Measurements from ENCODE around the gene HES5.

HES5 gene

GRCh38 chr1:2564815-2565374 is 34.8 kb upstream of the HES5 start:
- TF ChIP-seq CTCF (IDR thresholded peaks at IDR 0.05; ENCODE audit: low read depth, low read length, missing control alignments) = no peak
- in situ Hi-C loops (cut with HindIII; ENCODE audit: low sequenced_read_pairs) = loop anchor here (10.0 kb wide), 2 partner anchors 140 to 860 kb away; no protein-coding TSS in a partner anchor

GRCh38 chr1:2564006-2564814 is 34.1 kb upstream of the HES5 start:
- no peak for TF ChIP-seq CTCF (IDR thresholded peaks at IDR 0.05; ENCODE audit: low read depth, low read length, missing control alignments)
- no peak for DNase-seq (ENCODE audit: low read depth)
- in situ Hi-C loops (cut with HindIII; ENCODE audit: low sequenced_read_pairs) = loop anchor here (10.0 kb wide), 2 partner anchors 139 to 861 kb away; no protein-coding TSS in a partner anchor
- H3K4me3 ChIP-seq (ENCODE audit: low read depth, low read length) = no peak overlapping the region

More at GRCh38 chr1:2564815-2565374, 34.8 kb upstream of the HES5 start:
- no peak overlapping the region for H3K4me3 ChIP-seq (ENCODE audit: low read depth, low read length)
- no peak for DNase-seq (ENCODE audit: low read depth)

DNA sequence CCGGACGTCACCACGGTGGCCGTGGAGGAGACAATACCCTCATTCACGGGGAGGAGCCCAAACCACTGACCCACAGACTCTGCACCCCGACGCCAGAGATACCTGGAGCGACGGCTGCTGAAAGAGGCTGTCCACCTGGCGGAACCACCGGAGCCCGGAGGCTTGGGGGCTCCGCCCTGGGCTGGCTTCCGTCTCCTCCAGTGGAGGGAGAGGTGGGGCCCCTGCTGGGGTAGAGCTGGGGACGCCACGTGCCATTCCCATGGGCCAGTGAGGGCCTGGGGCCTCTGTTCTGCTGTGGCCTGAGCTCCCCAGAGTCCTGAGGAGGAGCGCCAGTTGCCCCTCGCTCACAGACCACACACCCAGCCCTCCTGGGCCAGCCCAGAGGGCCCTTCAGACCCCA is 33.1 kb upstream of the HES5 start:
- in situ Hi-C loops (cut with HindIII; ENCODE audit: low sequenced_read_pairs) = loop anchor here (10.0 kb wide), 2 partner anchors 138 to 862 kb away; no protein-coding TSS in a partner anchor
- DNase-seq (ENCODE audit: low read depth) = no peak
- no peak for TF ChIP-seq CTCF (IDR thresholded peaks at IDR 0.05; ENCODE audit: low read depth, low read length, missing control alignments)
- no peak overlapping the region for H3K4me3 ChIP-seq (ENCODE audit: low read depth, low read length)

DNA sequence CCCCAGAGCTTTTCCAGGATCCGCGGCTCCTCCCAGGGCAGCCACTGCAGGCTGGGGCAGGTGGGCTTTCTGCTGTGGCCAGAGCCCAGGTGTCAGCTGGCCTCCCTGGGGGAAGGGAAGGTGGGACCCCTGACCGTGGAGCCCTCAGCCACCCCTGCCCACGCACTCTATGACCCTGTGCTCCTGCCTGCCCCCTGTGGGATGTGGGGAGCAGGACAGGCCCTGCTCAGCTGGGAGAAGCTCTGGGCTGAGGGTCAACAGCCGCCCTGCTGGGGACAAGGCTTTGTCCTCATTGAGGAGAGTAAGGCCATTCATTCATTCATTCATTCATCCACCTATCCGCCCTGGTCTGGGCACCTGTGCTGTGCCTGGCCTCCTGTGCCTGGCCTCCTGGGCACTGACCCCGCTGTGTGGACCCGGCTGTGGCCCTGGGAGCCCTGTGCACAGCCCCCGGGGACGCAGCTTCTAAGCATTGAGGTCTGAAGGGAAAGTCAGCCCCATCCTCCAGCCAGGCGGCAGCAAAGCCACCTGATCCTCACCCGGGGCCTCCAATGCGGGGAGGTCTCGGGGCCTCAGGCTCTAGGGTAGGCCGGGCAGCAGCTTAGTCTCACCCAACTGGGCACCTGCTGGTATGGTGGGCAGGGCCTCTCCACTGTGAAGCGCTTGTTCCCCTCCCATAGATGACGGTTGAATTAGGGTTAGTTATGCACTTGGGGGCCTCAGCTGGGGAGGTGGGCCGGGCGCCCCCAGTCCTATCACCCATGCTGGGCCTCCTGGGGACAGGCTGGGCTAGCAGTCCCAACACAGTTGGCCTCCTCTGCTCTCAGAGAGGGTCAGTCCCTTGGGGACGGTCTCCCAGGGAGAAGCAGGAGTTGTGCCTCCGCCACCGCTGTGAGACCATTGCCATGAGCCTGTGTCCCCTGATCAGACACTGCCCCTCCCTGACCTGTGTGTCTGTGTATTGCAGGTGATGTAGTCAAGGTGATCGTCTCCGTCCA is 32.1 kb upstream of the HES5 start:
- peak; percentile 22 for TF ChIP-seq CTCF (IDR thresholded peaks at IDR 0.05; ENCODE audit: low read depth, low read length, missing control alignments)
- H3K4me3 ChIP-seq (ENCODE audit: low read depth, low read length) = no peak overlapping the region
- in situ Hi-C loops (cut with HindIII; ENCODE audit: low sequenced_read_pairs) = loop anchor here (10.0 kb wide), 2 partner anchors 137 to 863 kb away; no protein-coding TSS in a partner anchor
- DNase-seq (ENCODE audit: low read depth) = no peak

GRCh38 chr1:2561446-2561845 is 31.4 kb upstream of the HES5 start:
- in situ Hi-C loops (cut with HindIII; ENCODE audit: low sequenced_read_pairs) = loop anchor here (10.0 kb wide), 2 partner anchors 137 to 863 kb away; no protein-coding TSS in a partner anchor
- H3K4me3 ChIP-seq (ENCODE audit: low read depth, low read length) = no peak overlapping the region
- no peak for TF ChIP-seq CTCF (IDR thresholded peaks at IDR 0.05; ENCODE audit: low read depth, low read length, missing control alignments)
- no peak for DNase-seq (ENCODE audit: low read depth)
